Colonic mucosa (tissue), 4 donors: ENCODE results near the gene LMNA. TPM values are rescaled to one million over a fixed set of nuclear protein-coding genes. Genes with fewer than 3 reads are reported as not detected.
"Not testable (repeated sequence)": the region's sequence is repeated elsewhere in the genome, so short reads cannot be mapped to it uniquely, and the experiment has no call there.

Experiments used
- DNase-seq: peaks from one replicate; pipeline ENCODE4 v3.0.0-alpha.2; 2020
- H3K27ac ChIP-seq: fragments of 200-600 bp; one replicate; pipeline ENCODE4 v1.8.0; 2021
- H3K27me3 ChIP-seq: fragments of 200-600 bp; one replicate; pipeline ENCODE4 v1.8.0; 2021
- H3K36me3 ChIP-seq: fragments of 200-600 bp; one replicate; pipeline ENCODE4 v1.8.0; 2021
- H3K4me1 ChIP-seq: fragments of 200-600 bp; one replicate; pipeline ENCODE4 v1.8.0; 2021; ENCODE audit warnings: mild to moderate bottlenecking
- H3K4me3 ChIP-seq: fragments of 200-600 bp; one replicate; pipeline ENCODE4 v1.8.0; 2021
- H3K9ac ChIP-seq, 2 donors: one replicate each; pipeline ENCODE4 v1.7.0; 2013; ENCODE audit warnings: control low read depth in 2 of 2, low read depth in 2 of 2, low read length in 2 of 2
- H3K9me3 ChIP-seq: fragments of 200-600 bp; one replicate; pipeline ENCODE4 v1.8.0; 2021
- CTCF ChIP-seq: fragments of 200-600 bp; IDR thresholded peaks from one replicate; pipeline ENCODE4 v1.8.0; 2022; ENCODE audit warnings: antibody characterized with exemption, mild to moderate bottlenecking
- intact Hi-C: fragments of 100-400 bp; cut with DNase I; formaldehyde crosslinking; loops from one replicate; pipeline ENCODE4 v1.14.1; 2022
- total RNA-seq, 2 donors: library from RNA; stranded (reverse); fragmentation: NEBNext Ultra II Directional in 1 of 2; extraction: Animal tissue kit (Norgen Biotek cat#: 25700) in 1 of 2; gene quantifications; one replicate each; pipeline ENCODE4 v1.2.1, GENCODE V29; 2021
- donor health status: healthy.
- donor health status: DM: no; HTN: no; CAD: no.
- donor health status: DM: no; HTN: no; CAD: no.

LMNA gene
- total RNA-seq, 2 donors from 2014 or later, result 414 to 610 TPM

DNA sequence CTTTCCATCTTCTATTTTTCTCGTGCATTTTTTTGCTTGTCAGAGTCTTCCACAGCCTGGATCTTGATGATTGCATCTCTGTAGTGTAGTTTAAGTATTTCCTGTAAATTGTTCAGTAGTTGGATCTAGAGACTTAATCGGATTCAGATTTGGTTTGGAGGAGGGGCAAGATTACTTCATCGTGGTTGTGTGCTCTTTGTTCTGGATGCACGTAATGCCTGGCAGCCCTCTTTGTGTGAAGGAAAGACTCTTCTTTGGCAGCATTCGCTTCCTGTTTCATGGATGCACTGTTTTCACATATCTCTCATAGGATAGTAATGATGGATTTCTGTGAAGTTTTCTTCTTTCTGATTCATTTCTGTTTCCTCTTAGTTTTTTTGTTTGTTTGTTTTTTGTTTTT lies 53.0 kb downstream of the LMNA start:
- DNase-seq, result no peak
- Histone ChIP-seq H3K36me3 (no peaks in the 10 kb centered on the region), H3K4me1 (no peaks in the 10 kb centered on the region), H3K9me3 (no peaks in the 10 kb centered on the region), H3K27ac (no peak overlapping the region), H3K4me3 (no peak overlapping the region), H3K9ac (no peak overlapping the region), H3K27me3 (no peaks in the 10 kb centered on the region)
- TF ChIP-seq CTCF, result no peak
- intact Hi-C loops, result no loop called here

GRCh38 chr1:156172696-156173470 lies 58.4 kb downstream of the LMNA start:
- H3K9ac ChIP-seq, result peak overlapping the region in 1 of 2 donors; percentile 3
- no peak for TF ChIP-seq CTCF
- H3K27me3 ChIP-seq, result no peaks in the 10 kb centered on the region
- intact Hi-C loops, result no loop called here
- no peaks in the 10 kb centered on the region for H3K36me3 ChIP-seq
- H3K4me3 ChIP-seq, result no peak overlapping the region
- H3K4me1 ChIP-seq, result no peaks in the 10 kb centered on the region
- H3K27ac ChIP-seq, result no peak overlapping the region
- no peaks in the 10 kb centered on the region for H3K9me3 ChIP-seq
- DNase-seq, result no peak

DNA sequence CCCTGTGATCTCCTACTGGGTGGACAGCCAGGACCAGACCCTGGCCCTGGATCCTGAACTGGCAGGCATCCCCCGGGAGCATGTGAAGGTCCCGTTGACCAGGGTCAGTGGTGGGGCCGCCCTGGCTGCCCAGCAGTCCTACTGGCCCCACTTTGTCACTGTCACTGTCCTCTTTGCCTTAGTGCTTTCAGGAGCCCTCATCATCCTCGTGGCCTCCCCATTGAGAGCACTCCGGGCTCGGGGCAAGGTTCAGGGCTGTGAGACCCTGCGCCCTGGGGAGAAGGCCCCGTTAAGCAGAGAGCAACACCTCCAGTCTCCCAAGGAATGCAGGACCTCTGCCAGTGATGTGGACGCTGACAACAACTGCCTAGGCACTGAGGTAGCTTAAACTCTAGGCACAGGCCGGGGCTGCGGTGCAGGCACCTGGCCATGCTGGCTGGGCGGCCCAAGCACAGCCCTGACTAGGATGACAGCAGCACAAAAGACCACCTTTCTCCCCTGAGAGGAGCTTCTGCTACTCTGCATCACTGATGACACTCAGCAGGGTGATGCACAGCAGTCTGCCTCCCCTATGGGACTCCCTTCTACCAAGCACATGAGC lies 62.2 kb downstream of the LMNA start:
- no peak for TF ChIP-seq CTCF
- Histone ChIP-seq H3K4me3 (no peak overlapping the region), H3K9ac (no peak overlapping the region), H3K9me3 (no peaks in the 10 kb centered on the region), H3K4me1 (no peaks in the 10 kb centered on the region), H3K27ac (no peak overlapping the region), H3K27me3 (no peaks in the 10 kb centered on the region), H3K36me3 (no peaks in the 10 kb centered on the region)
- intact Hi-C loops, result no loop called here
- DNase-seq, result no peak

- DNase-seq, result no peak
- Histone ChIP-seq H3K4me3 (no peak overlapping the region), H3K9ac (no peak overlapping the region), H3K36me3 (no peaks in the 10 kb centered on the region), H3K4me1 (no peaks in the 10 kb centered on the region), H3K27me3 (no peaks in the 10 kb centered on the region), H3K27ac (no peak overlapping the region), H3K9me3 (no peaks in the 10 kb centered on the region)
- intact Hi-C loops, result no loop called here
- TF ChIP-seq CTCF, result no peak
These were observed 63.6 kb downstream of the LMNA start for GRCh38 chr1:156177919-156178654.

- no peaks in the 10 kb centered on the region for H3K27me3 ChIP-seq
- H3K27ac ChIP-seq, result no peak overlapping the region
- no peaks in the 10 kb centered on the region for H3K9me3 ChIP-seq
- no peak overlapping the region for H3K4me3 ChIP-seq
- H3K36me3 ChIP-seq, result no peaks in the 10 kb centered on the region
- no peak overlapping the region for H3K9ac ChIP-seq
- no peaks in the 10 kb centered on the region for H3K4me1 ChIP-seq
- intact Hi-C loops, result no loop called here
- no peak for TF ChIP-seq CTCF
- DNase-seq, result no peak
These were observed 66.0 kb downstream of the LMNA start for GRCh38 chr1:156180471-156180870.

DNA sequence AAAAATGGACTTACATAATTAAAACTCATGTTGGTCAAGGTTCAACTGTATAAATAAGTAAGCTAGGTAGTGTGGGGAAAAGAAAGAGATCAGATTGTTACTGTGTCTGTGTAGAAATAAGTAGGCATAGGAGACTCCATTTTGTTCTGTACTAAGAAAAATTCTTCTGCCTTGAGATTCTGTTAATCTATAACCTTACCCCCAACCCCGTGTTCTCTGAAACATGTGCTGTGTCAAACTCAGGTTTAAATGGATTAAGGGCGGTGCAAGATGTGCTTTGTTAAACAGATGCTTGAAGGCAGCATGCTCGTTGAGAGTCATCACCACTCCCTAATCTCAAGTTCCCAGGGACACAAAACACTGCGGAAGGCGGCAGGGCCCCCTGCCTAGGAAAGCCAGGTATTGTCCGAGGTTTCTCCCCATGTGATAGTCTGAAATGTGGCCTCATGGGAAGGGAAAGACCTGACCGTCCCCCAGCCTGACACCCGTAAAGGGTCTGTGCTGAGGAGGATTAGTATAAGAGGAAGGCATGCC lies 66.9 kb downstream of the LMNA start:
- H3K27ac ChIP-seq, result not testable (repeated sequence)

GRCh38 chr1:156182010-156182779 lies 67.7 kb downstream of the LMNA start:
- H3K36me3 ChIP-seq, DNase-seq, H3K4me3 ChIP-seq, H3K27me3 ChIP-seq, H3K4me1 ChIP-seq, H3K27ac ChIP-seq, H3K9me3 ChIP-seq, intact Hi-C loops, H3K9ac ChIP-seq: not testable (repeated sequence)

More for the DNA sequence above, 66.9 kb downstream of the LMNA start:
- H3K36me3 ChIP-seq, H3K4me1 ChIP-seq, H3K9me3 ChIP-seq, H3K4me3 ChIP-seq, H3K9ac ChIP-seq, DNase-seq, H3K27me3 ChIP-seq, intact Hi-C loops: not testable (repeated sequence)
